ENCODE measurements around the gene GMDS. TPM values are rescaled to one million over a fixed set of nuclear protein-coding genes. Genes with fewer than 3 reads are reported as not detected.

The GMDS gene
- total and polyA plus RNA-seq, 2 of the 4 experiments (the other 2 are of a cell fraction) = 7.3 to 21.9 TPM

- BruUV-seq (replicated peaks) = no TSS peak
- Histone ChIP-seq H3K9me3 (ENCODE audit: control insufficient read depth, insufficient read depth, low read length) (peaks cover 7% of the 10 kb centered on the region; the same call in 1 of the 2 replicates), H3K9me1 (ENCODE audit: insufficient read depth, low read length) (no peaks in the 10 kb centered on the region), H3K4ac (ENCODE audit: low read depth, low read length) (no peak overlapping the region; the same call in 1 of the 2 replicates), H3K14ac (replicated peaks; ENCODE audit: low read depth, low read length) (no peak overlapping the region), H2AFZ (replicated peaks; ENCODE audit: low read length, poor library complexity) (peak overlapping the region; percentile 91), H4K20me1 (ENCODE audit: insufficient read depth, low read length) (peaks cover 14% of the 10 kb centered on the region), H2BK20ac (ENCODE audit: low read depth, low read length) (no peak overlapping the region), H4K5ac (ENCODE audit: low read depth, low read length) (no peak overlapping the region), H3K27ac (ENCODE audit: insufficient read depth, low read length) (peak overlapping the region; percentile 99), H3K36me3 (ENCODE audit: control insufficient read depth, insufficient read depth, low read length) (peaks cover 9% of the 10 kb centered on the region), H2BK15ac (ENCODE audit: low read depth, low read length) (no peak overlapping the region), H4K91ac (ENCODE audit: insufficient read depth, low read depth, low read length) (no peak overlapping the region), H3K18ac (ENCODE audit: low read depth, low read length) (no peak overlapping the region; the same call in 1 of the 2 replicates), H3K56ac (ENCODE audit: extremely low read depth, insufficient read depth, low read length) (no peak overlapping the region), H3K9ac (ENCODE audit: low read depth, low read length) (peak overlapping the region; percentile 98), H2BK5ac (ENCODE audit: low read depth, low read length, poor library complexity, severe bottlenecking) (peak overlapping the region; percentile 85), H3K4me3 (ENCODE audit: insufficient read depth, low read depth, low read length) (peak overlapping the region; percentile 85), H2AK5ac (ENCODE audit: low read depth, low read length) (no peak overlapping the region), H4K8ac (ENCODE audit: low read depth in 2 of 2, low read length in 2 of 2) (no peak overlapping the region), H2BK120ac (ENCODE audit: low read depth, low read length) (no peak overlapping the region), H3K79me1 (ENCODE audit: low read depth in 1 of 2, low read length in 2 of 2) (peaks cover 3 to 13% of the 10 kb centered on the region in 2 experiments), H3K4me2 (ENCODE audit: low read depth, low read length) (no peak overlapping the region; the same call in 1 of the 2 replicates), H3K23ac (ENCODE audit: low read depth, low read length) (no peak overlapping the region), H2AK9ac (replicated peaks; ENCODE audit: low read depth, low read length, poor library complexity) (peak overlapping the region; percentile 88), H3K27me3 (ENCODE audit: control insufficient read depth, insufficient read depth, low read length) (peaks cover 17% of the 10 kb centered on the region; the same call in 1 of the 2 replicates), H3K4me1 (ENCODE audit: control insufficient read depth, insufficient read depth, low read length) (peaks cover 4% of the 10 kb centered on the region)
- ATAC-seq (ENCODE audit: low read depth) = no peak; the same call in 1 of the 2 replicates
- dilution Hi-C loops (cut with HindIII; ENCODE audit: low sequenced_read_pairs, unreplicated experiment) (no loop called here), in situ Hi-C loops (cut with MboI; ENCODE audit: low sequenced_read_pairs) (no loop called here), intact Hi-C loops (cut with micrococcal nuclease) (loop anchor here (2.0 to 10.0 kb wide), 6 partner anchors 52 to 424 kb away; no protein-coding TSS in a partner anchor)
- POLR2A ChIA-PET (ENCODE audit: unreplicated experiment) = interaction anchor here (0.6 kb wide), 3 partner anchors 14 to 743 kb away, joined by 3 to 19 read pairs (median 4); no protein-coding TSS in a partner anchor
- peak; percentile 50 for DNase-seq
- CTCF ChIA-PET = interaction anchor here (0.9 to 2.3 kb wide), 5 partner anchors 13 to 493 kb away, joined by 3 to 9 read pairs (median 3); no protein-coding TSS in a partner anchor
- TF ChIP-seq RAD21 (IDR thresholded peaks at IDR 0.05; ENCODE audit: low read length) (peak; percentile 11; the same call in 1 of the 2 replicates), MAZ (IDR thresholded peaks at IDR 0.05; ENCODE audit: borderline replicate concordance, low read depth, low read length) (no peak; the same call in 1 of the 2 replicates), CTCF (conservative IDR thresholded peaks at IDR 0.05; ENCODE audit: low read depth, low read length) (peak; percentile 31; the same call in 1 of the 2 replicates)
- WGBS, 2 experiments (ENCODE audit: extremely low coverage in 2 of 2, insufficient read length in 1 of 2) = 2% methylated on average over 13 of the region's 38 CpGs; no CpG with 5 or more reads in 1 of the 2 experiments
These were observed 634.2 kb downstream of the GMDS start for GRCh38 chr6:1611322-1611571.
